SU-DHL-6 (cell line): ENCODE data around the gene AZI2.

Experiments
- H2AFZ ChIP-seq: fragments of 200-600 bp; sonication (generic); 2 replicates; pipeline ENCODE4 v1.6.1; 2014; ENCODE audit warnings: low read depth, mild to moderate bottlenecking, moderate library complexity, mixed read lengths, antibody characterized with exemption, low read length; ENCODE audit not compliant: severe bottlenecking
- H3F3A ChIP-seq: fragments of 200-600 bp; shearing (Covaris generic); 2 replicates; pipeline ENCODE4 v1.6.0; 2016; ENCODE audit warnings: antibody characterized with exemption, mild to moderate bottlenecking; ENCODE audit not compliant: insufficient read depth
- H3K27ac ChIP-seq: fragments of 200-600 bp; sonication (generic); 2 replicates; pipeline ENCODE4 v1.5.1; 2016; ENCODE audit warnings: low read depth, mild to moderate bottlenecking, low read length, moderate library complexity, mixed read lengths
- H3K27me3 ChIP-seq: fragments of 200-600 bp; sonication (generic), shearing (Covaris generic); 2 replicates; pipeline ENCODE4 v1.6.0; 2014; ENCODE audit warnings: mild to moderate bottlenecking, low read length
- H3K36me3 ChIP-seq: fragments of 200-600 bp; sonication (generic); 2 replicates; pipeline ENCODE4 v1.6.1; 2014; ENCODE audit warnings: mild to moderate bottlenecking, low read length, mixed read lengths
- H3K4me2 ChIP-seq: fragments of 300-600, 200-600 bp; shearing (Covaris generic), sonication (generic); 2 replicates; pipeline ENCODE4 v1.6.0; 2014; ENCODE audit warnings: low read length, low read depth, mild to moderate bottlenecking; ENCODE audit not compliant: poor library complexity, severe bottlenecking
- H3K4me3 ChIP-seq: fragments of 200-600 bp; sonication (generic); 2 replicates; pipeline ENCODE4 v1.5.1; 2014; ENCODE audit warnings: antibody characterized with exemption, low read length, mild to moderate bottlenecking, mixed read lengths; ENCODE audit not compliant: insufficient read depth, poor library complexity, severe bottlenecking
- H3K79me2 ChIP-seq: fragments of 200-600 bp; sonication (generic); 2 replicates; pipeline ENCODE4 v1.6.1; 2014; ENCODE audit warnings: mild to moderate bottlenecking, low read length, moderate library complexity; ENCODE audit not compliant: insufficient read depth
- H3K9ac ChIP-seq: fragments of 200-600 bp; sonication (generic); 2 replicates; pipeline ENCODE4 v1.7.0; 2014; ENCODE audit warnings: mild to moderate bottlenecking, low read length
- H3K9me2 ChIP-seq: fragments of 200-600 bp; sonication (generic); replicated peaks from 2 replicates; pipeline ENCODE4 v1.6.1; 2014; ENCODE audit warnings: low read length; ENCODE audit not compliant: insufficient read depth
- H3K9me3 ChIP-seq: fragments of 200-600 bp; sonication (generic); 2 replicates; pipeline ENCODE4 v1.6.1; 2014; ENCODE audit warnings: low read length, mixed read lengths; ENCODE audit not compliant: insufficient read depth
- H4K20me1 ChIP-seq: fragments of 200-600 bp; sonication (generic); 2 replicates; pipeline ENCODE4 v1.6.1; 2014; ENCODE audit warnings: low read depth, mild to moderate bottlenecking, antibody characterized with exemption, low read length, moderate library complexity, mixed read lengths
- CTCF ChIP-seq: fragments of 200-600 bp; sonication (generic); IDR thresholded peaks from one replicate; pipeline ENCODE4 v1.5.1; 2017; ENCODE audit warnings: antibody characterized with exemption, mild to moderate bottlenecking, low read length, moderate library complexity; ENCODE audit not compliant: insufficient read depth, poor library complexity, severe bottlenecking
- EZH2phosphoT487 ChIP-seq: fragments of 200-600 bp; sonication (generic), shearing (Covaris generic); conservative IDR thresholded peaks from 2 replicates; pipeline ENCODE4 v1.6.1; 2018; ENCODE audit warnings: mild to moderate bottlenecking, antibody characterized with exemption, low read length, moderate library complexity, mixed read lengths

Gene AZI2

GRCh38 chr3:28320981-28321380, 27.6 kb downstream of the AZI2 start:
- H3F3A ChIP-seq: no peaks in the 10 kb centered on the region
- no peaks in the 10 kb centered on the region for H3K79me2 ChIP-seq

GRCh38 chr3:28317438-28318022, 31.1 kb downstream of the AZI2 start:
- H3K27me3 ChIP-seq: no peaks in the 10 kb centered on the region
- H4K20me1 ChIP-seq: no peaks in the 10 kb centered on the region
- H3K27ac ChIP-seq: no peak overlapping the region
- 0 out of 2 replicates have a peak, but pooled peaks cover 7% of the 10 kb centered on the region for H3K36me3 ChIP-seq
- no peaks in the 10 kb centered on the region for H3K79me2 ChIP-seq
- H3K9me2 ChIP-seq: no peaks in the 10 kb centered on the region
- no peak overlapping the region for H3K4me2 ChIP-seq
- no peaks in the 10 kb centered on the region for H3F3A ChIP-seq
- no peak overlapping the region for H3K4me3 ChIP-seq
- H2AFZ ChIP-seq: no peak overlapping the region
- H3K9me3 ChIP-seq: no peaks in the 10 kb centered on the region
- no peak overlapping the region for H3K9ac ChIP-seq
- no peak for TF ChIP-seq EZH2phosphoT487
- peak; percentile 75 for TF ChIP-seq CTCF

More at GRCh38 chr3:28320981-28321380, 27.6 kb downstream of the AZI2 start:
- no peak overlapping the region for H3K4me3 ChIP-seq
- TF ChIP-seq EZH2phosphoT487: no peak
- no peak for TF ChIP-seq CTCF
- H4K20me1 ChIP-seq: no peaks in the 10 kb centered on the region
- no peak overlapping the region for H3K4me2 ChIP-seq
- no peak overlapping the region for H3K27ac ChIP-seq
- H2AFZ ChIP-seq: no peak overlapping the region
- H3K36me3 ChIP-seq: peaks cover 7% of the 10 kb centered on the region; the same call in 1 of the 2 replicates
- H3K9ac ChIP-seq: no peak overlapping the region
- no peaks in the 10 kb centered on the region for H3K27me3 ChIP-seq
- H3K9me2 ChIP-seq: no peaks in the 10 kb centered on the region
- no peaks in the 10 kb centered on the region for H3K9me3 ChIP-seq

- H3K4me3 ChIP-seq: no peak overlapping the region
- H3K27me3 ChIP-seq: no peaks in the 10 kb centered on the region
- no peaks in the 10 kb centered on the region for H3K9me3 ChIP-seq
- H3K9ac ChIP-seq: no peak overlapping the region
- no peaks in the 10 kb centered on the region for H3K9me2 ChIP-seq
- H2AFZ ChIP-seq: no peak overlapping the region
- no peak overlapping the region for H3K4me2 ChIP-seq
- H3K27ac ChIP-seq: no peak overlapping the region
- 0 out of 2 replicates have a peak, but pooled peaks cover 7% of the 10 kb centered on the region for H3K36me3 ChIP-seq
- TF ChIP-seq EZH2phosphoT487 (no peak), CTCF (no peak)
- no peaks in the 10 kb centered on the region for H3F3A ChIP-seq
- H4K20me1 ChIP-seq: no peaks in the 10 kb centered on the region
- H3K79me2 ChIP-seq: no peaks in the 10 kb centered on the region
Measured at GRCh38 chr3:28316226-28316625, 32.4 kb downstream of the AZI2 start.
